Measurements from ENCODE around the gene PPIH. TPM values are rescaled to one million over a fixed set of nuclear protein-coding genes. Genes with fewer than 3 reads are reported as not detected.

Gene PPIH
- total and polyA plus RNA-seq, 3 donors from 2014 or later, result 38.7 to 40.0 (median 39.6) TPM

DNA sequence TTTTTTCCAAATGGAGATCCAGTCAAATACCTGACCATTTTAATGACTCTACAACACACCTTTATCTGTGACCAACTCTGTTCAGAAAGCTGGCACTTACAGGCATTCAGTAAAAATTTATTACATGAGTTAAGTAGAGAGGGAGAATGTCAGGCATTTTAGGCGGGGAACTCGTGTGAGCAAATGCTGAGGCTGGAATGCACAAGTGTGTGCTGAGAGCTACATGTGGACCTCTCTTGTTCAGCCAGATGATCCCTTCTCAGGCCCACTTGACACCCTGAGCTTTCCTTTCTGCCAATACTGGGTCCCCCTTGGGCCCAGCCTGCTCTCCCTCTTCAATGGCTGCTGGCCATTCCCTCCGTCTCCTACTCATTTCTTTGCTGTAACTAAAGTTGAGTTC lies 11.7 kb downstream of the PPIH start:
- Histone ChIP-seq H3K36me3 (ENCODE audit: low read depth, missing control alignments) (no peaks in the 10 kb centered on the region), H3K4me1 (no peaks in the 10 kb centered on the region), H3K4me3 (no peak overlapping the region), H3K27me3 (no peaks in the 10 kb centered on the region), H3K27ac (no peak overlapping the region), H3K9me3 (no peaks in the 10 kb centered on the region)
- DNase-seq, result no peak
- intact Hi-C loops (cut with DNase I; ENCODE audit: low total_unique reads), result no loop called here
- no peak for TF ChIP-seq POLR2A (IDR thresholded peaks at IDR 0.05)
- TF ChIP-seq, protein P1, sequence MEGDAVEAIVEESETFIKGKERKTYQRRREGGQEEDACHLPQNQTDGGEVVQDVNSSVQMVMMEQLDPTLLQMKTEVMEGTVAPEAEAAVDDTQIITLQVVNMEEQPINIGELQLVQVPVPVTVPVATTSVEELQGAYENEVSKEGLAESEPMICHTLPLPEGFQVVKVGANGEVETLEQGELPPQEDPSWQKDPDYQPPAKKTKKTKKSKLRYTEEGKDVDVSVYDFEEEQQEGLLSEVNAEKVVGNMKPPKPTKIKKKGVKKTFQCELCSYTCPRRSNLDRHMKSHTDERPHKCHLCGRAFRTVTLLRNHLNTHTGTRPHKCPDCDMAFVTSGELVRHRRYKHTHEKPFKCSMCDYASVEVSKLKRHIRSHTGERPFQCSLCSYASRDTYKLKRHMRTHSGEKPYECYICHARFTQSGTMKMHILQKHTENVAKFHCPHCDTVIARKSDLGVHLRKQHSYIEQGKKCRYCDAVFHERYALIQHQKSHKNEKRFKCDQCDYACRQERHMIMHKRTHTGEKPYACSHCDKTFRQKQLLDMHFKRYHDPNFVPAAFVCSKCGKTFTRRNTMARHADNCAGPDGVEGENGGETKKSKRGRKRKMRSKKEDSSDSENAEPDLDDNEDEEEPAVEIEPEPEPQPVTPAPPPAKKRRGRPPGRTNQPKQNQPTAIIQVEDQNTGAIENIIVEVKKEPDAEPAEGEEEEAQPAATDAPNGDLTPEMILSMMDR (IDR thresholded peaks at IDR 0.05), result no peak
- WGBS, 2 donors, result 92% methylated on average over 3 of the region's 3 CpGs

DNA sequence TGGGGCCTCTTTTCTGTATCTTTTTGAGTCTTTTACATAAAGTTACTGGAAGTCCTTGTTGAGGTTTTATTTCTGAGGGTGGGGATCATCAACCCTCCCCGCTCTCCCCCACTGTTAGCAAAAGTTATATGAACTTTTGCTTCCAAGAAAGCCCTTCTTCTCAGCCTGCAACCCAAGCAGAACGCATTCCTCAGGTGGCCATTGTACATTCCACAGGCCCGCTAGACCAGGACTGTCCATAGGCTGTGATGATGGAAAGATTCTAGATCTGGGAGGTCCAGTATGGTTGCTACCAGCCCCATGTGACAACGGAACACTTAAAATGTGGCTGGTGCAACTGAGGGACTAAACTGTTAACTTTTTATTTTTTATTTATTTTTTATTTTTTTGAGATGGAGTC lies 12.2 kb downstream of the PPIH start:
- H3K9me3 ChIP-seq, result no peaks in the 10 kb centered on the region
- no peak for TF ChIP-seq POLR2A (IDR thresholded peaks at IDR 0.05)
- TF ChIP-seq, protein P1 (IDR thresholded peaks at IDR 0.05), result no peak
- no peaks in the 10 kb centered on the region for H3K36me3 ChIP-seq (ENCODE audit: low read depth, missing control alignments)
- DNase-seq, result no peak
- H3K27me3 ChIP-seq, result no peaks in the 10 kb centered on the region
- WGBS, 2 donors, result 88 to 98% methylated on average over 4 of the region's 4 CpGs
- H3K4me1 ChIP-seq, result no peaks in the 10 kb centered on the region
- no peak overlapping the region for H3K4me3 ChIP-seq
- intact Hi-C loops (cut with DNase I; ENCODE audit: low total_unique reads), result no loop called here
- H3K27ac ChIP-seq, result no peak overlapping the region

DNA sequence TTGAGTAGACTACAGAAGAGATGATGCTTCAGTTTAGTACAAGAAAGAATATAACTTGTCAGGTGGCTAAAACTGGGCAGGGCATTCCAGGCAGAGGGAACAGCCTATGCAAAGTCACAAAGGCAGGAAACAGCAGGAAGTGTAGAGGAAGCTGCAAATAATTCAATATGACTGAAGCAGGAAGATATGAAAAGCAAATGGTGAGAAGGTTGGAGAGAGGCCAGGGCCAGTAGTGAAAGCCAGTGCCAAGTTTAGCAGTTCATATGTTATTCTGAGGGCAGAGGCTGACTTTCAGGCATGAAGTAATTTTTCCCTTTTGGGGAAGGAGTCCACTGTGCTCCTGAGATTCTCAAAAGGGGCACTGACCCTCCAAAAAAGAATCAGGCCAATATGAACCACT lies 16.0 kb downstream of the PPIH start:
- no peak overlapping the region for H3K4me3 ChIP-seq
- no peak for DNase-seq
- no peaks in the 10 kb centered on the region for H3K27me3 ChIP-seq
- H3K36me3 ChIP-seq (ENCODE audit: low read depth, missing control alignments), result no peaks in the 10 kb centered on the region
- H3K9me3 ChIP-seq, result no peaks in the 10 kb centered on the region
- TF ChIP-seq, protein P1 (IDR thresholded peaks at IDR 0.05), result no peak
- TF ChIP-seq POLR2A (IDR thresholded peaks at IDR 0.05), result no peak
- H3K4me1 ChIP-seq, result no peaks in the 10 kb centered on the region
- H3K27ac ChIP-seq, result no peak overlapping the region
- intact Hi-C loops (cut with DNase I; ENCODE audit: low total_unique reads), result no loop called here

DNA sequence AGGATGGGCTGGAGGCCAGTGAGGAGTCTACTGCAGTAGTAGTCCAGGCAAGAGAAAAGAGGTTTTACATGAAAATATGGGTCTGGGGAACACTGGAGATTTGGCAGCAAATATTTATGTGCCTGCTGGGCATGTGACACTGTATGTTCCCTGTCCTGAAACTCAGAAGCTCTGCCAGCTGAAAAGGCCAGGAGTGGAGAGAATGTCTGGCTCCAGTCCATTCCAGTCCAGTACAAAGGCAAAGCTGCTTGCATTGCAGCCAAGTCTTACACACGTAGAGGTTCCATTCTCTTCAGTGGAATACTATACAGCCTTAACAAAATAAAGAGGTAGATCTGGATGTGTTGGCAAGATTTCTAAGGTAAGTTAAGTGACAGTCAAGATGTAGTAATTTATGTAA lies 16.5 kb downstream of the PPIH start:
- intact Hi-C loops (cut with DNase I; ENCODE audit: low total_unique reads), result no loop called here
- no peak for DNase-seq
- H3K36me3 ChIP-seq (ENCODE audit: low read depth, missing control alignments), result no peaks in the 10 kb centered on the region

DNA sequence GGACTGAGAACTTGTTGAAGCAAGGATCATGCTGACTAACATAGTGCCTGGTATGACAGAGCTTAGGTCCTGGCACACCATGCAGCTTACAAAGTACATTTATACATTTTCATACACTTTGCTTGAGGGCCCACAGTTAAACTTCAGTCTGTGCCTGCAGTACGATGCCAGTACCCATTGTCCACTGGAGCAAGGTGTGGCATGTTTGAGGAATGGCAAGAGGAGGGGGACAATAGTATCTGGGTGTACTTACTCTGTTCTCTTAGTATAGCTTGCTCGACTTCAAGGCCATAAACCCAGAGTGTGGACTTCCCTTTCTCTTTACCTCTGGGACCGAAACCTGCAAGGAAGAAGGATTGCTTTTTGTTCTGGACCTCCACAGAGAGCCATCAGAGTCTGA lies 17.2 kb downstream of the PPIH start:
- no peak overlapping the region for H3K4me3 ChIP-seq
- no peaks in the 10 kb centered on the region for H3K27me3 ChIP-seq
- no peaks in the 10 kb centered on the region for H3K36me3 ChIP-seq (ENCODE audit: low read depth, missing control alignments)
- WGBS, 2 donors, result 83 to 87% methylated on average over 3 of the region's 3 CpGs
- H3K27ac ChIP-seq, result no peak overlapping the region
- TF ChIP-seq, protein P1 (IDR thresholded peaks at IDR 0.05), result no peak
- TF ChIP-seq POLR2A (IDR thresholded peaks at IDR 0.05), result no peak
- intact Hi-C loops (cut with DNase I; ENCODE audit: low total_unique reads), result no loop called here
- no peak for DNase-seq
- H3K4me1 ChIP-seq, result peaks cover 4% of the 10 kb centered on the region
- no peaks in the 10 kb centered on the region for H3K9me3 ChIP-seq

More for the DNA sequence above, 16.5 kb downstream of the PPIH start:
- no peaks in the 10 kb centered on the region for H3K27me3 ChIP-seq
- 41 to 67% methylated on average over 1 of the region's 1 CpG for WGBS, 2 donors
- H3K9me3 ChIP-seq, result no peaks in the 10 kb centered on the region
- H3K4me3 ChIP-seq, result no peak overlapping the region
- no peaks in the 10 kb centered on the region for H3K4me1 ChIP-seq
- H3K27ac ChIP-seq, result no peak overlapping the region
- no peak for TF ChIP-seq POLR2A (IDR thresholded peaks at IDR 0.05)
- TF ChIP-seq, protein P1 (IDR thresholded peaks at IDR 0.05), result no peak
